Measurements from ENCODE around the gene IDI1.
"Not testable (repeated sequence)": the region's sequence is repeated elsewhere in the genome, so short reads cannot be mapped to it uniquely, and the experiment has no call there.

The IDI1 gene

DNA sequence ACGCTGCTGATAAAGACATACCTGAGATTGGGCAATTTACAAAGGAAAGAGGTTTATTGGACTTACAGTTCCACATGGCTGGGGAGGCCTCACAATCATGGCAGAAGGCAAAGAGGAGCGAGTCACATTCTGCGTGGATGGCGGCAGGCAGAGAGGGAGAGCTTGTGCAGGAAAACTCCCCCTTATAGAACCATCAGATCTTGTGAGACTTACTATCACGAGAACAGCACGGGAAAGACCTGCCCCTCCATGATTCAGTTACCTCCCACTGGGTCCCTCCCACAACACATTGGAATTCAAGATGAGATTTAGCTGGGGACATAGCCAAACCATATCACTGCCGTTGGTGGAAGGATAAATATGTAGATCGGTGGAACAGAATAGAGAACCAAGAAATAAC, 17.8 kb upstream of the IDI1 start:
- H3K27ac ChIP-seq, H3K4me3 ChIP-seq: not testable (repeated sequence)

DNA sequence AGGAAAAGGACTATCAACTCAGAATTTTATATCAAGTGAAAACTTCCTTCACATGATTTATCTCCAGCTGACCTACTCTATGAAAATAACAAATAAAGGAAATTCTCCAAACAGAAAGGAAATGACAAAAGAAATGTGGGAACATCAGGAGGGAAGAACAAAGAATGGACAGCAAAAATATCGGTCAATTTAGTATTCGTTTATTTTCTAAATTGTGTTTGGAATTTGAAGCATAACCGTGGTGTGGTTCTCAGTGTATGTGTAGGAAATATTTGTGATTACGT, 16.0 kb upstream of the IDI1 start:
- Histone ChIP-seq H3K27ac (peak overlapping the region in 2 of 21 experiments; percentile 7 to 34), H3K4me3 (no peak overlapping the region)

DNA sequence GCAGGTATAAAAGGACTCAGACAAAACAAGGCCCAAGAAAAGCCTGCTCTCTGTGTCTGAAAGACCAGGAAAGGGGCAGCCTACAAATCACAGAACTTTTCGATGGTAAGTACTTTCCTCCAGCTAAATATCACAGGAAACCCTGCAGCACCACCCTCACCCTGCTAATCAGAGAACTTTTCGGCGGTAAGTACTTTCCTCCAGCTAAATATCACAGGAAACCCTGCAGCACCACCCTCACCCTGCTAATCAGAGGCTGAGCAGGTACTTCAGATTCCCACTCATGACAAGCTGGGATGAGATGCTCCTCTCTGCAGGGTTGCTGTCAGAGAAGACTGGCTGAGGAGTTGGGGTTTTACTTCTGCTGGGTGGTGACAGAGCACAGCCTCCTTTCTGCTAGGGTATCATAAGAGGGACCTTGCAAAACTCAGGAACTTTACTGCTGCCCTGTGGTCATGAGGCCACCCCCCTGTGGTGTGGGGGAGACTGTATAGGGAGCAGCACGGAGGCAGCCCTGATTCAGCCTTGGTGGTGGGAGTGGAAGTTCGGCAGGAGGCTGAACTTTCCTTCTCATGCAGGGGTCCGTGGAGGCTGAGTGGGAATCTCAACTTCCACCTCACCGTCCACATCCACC, 14.4 kb upstream of the IDI1 start:
- H3K27ac ChIP-seq, result peak overlapping the region in 11 of 21 experiments; percentile 5 to 86 (median 64)
- no peak overlapping the region for H3K4me3 ChIP-seq

DNA sequence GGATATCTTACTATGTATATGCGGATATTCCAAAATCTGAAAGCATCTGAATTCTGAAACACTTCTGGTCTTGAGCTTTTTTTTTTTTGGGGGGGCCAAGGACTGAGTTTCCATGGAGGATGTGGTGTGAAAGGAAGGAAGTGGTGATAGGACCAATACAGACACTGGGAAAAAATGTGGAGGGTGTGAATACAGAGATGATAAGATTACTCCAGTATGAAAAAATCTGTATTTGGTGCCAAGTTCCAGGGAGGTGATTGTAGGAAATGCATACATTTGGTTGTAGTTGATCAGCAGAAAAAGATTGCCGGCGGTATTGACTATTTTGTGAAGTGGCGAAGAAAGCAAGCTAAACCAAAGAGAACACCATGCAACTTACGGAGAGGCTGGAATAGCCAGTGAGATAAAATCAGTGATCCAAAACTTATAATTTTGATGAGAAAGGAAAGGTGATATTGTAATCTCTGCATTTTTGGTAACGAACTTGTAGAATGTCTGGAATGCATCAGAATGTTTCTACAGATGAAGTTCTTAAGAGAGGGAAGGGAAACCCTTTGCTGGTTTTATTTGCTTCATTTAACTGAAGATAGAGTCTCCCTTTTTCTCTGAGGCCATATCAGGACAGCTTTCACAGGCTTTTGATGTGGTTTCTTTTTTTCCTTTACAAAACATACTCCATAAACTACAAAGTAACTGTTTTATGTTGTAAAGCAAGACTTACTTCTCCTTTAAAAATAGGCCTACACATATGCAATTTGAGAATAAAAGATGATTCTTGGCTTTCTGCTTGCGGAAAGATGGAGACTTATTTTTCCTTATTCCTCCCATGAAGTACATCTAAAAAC, 13.2 kb upstream of the IDI1 start:
- peak overlapping the region in 12 of 21 experiments; percentile 9 to 86 (median 32) for H3K27ac ChIP-seq
- no peak overlapping the region for H3K4me3 ChIP-seq

DNA sequence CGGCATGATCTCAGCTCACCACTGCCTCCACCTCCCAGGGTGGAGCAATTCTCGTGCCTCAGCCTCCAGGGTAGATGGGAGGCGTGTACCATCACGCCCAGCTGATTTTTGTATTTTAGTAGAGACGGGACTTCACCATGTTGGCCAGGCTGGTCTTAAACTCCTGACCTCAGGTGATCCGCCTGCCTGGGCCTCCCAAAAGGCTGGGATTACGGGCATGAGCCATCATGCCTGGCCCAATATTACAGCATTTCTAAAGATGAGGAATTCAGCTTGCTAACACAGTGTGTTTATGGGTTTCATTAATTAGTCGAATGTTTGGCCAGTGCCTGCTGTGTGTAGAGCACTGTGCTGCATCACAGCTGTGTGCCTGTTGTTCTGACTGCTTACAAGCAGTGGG, 11.0 kb upstream of the IDI1 start:
- Histone ChIP-seq H3K4me3 (no peak overlapping the region), H3K27ac (peak overlapping the region in 4 of 21 experiments; percentile 3 to 51 (median 28))

DNA sequence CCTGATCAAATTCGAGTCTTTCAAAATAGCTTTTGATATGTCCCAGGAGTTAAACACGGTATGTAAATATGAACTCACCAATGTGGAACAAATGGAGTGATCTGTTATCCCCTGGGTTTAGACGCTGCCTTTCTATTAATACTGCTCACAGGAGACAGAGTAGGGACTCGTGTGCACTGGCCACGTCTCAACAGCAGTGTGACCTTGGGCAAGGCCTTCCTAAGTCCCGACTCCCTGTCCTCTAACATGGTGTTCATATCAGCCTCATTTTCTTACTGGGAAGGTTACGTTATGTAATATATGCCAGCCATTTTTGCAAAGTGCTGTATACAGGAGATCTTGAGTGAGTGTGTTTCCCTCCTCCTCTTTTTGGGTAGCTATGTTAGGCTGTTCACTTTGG, 9.1 kb upstream of the IDI1 start:
- peak overlapping the region in 1 of 7 experiments; percentile 78 for H3K4me3 ChIP-seq
- peak overlapping the region in 2 of 21 experiments; percentile 36 to 99 for H3K27ac ChIP-seq

DNA sequence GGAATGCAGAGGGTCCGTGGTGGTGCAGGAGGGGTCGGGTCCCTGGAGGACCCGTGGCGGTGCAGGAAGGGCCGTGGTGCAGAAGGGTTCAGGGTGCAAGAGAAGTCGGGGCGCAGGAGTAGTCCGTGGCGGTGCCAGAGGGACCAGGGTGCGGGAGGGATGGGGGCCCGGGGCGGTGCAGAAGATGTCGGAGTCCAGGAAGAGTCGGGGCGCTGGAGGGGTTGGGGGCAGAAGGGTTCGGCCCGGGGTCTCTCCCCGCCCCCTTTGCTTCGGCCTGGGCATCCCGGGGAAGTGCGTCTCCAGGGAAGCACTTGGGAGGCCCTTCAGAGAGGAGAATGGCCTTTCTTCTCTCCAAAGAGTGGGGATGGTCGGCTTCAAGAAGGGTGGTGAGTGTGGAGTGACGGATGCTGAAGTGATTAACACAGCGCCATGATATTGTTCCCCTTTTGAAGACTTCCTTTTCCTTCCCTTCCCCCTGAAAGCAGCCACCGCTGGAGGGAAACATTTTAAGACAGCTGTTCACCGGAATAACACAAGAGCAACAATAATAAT, 8.3 kb upstream of the IDI1 start:
- H3K27ac ChIP-seq, result peak overlapping the region; percentile 67 to 100 (median 99)
- peak overlapping the region; percentile 67 to 90 (median 80) for H3K4me3 ChIP-seq

DNA sequence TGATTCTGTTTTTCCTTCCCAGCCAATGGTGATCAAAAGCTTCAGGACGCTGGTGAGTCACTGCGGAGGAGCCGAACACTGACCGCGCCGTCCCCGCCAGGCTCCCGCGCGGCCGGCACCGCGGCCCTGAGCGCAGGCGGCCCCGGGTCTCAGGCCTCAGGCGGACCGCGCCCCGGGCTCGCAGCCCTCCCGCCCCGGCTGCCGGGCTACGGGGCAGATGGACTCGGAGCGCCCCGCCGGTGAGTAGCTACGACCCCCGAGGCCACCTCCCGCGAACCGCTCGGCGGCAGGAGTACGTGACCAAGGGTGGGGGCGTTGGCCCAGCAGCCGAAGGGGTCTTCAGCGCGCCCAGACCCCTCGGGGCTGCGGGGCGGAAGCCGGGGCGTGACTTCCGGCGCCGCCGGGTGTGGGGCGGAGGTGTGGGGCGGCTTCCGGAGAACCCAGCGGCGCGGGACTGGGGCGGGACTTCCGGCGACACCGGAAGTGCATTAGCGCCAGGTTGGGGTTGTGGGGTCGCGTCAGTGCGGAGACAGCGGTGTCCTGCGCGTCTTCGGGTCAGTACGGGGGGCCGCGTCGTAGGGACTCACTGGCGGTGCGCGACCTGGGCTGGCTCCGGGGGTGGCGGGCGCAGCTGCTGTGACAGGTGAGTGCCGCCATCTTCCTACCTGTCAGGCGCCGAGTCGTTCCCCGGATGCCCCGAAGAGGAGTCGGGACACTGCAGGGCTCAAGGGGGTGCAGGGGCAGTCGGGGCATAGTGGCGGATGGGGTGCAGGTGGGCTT, 7.6 kb upstream of the IDI1 start, which contains the start of gene WDR37:
WDR37 (plus strand) TSS at position 60 of the 780 bp plus-strand sequence. CDS start 15,771 bp downstream, outside the sequence.
- Histone ChIP-seq H3K4me3 (peak within 1 kb of the TSS; percentile 67 to 90 (median 80)), H3K27ac (peak within 1 kb of the TSS; percentile 96 to 100 (median 99))

DNA sequence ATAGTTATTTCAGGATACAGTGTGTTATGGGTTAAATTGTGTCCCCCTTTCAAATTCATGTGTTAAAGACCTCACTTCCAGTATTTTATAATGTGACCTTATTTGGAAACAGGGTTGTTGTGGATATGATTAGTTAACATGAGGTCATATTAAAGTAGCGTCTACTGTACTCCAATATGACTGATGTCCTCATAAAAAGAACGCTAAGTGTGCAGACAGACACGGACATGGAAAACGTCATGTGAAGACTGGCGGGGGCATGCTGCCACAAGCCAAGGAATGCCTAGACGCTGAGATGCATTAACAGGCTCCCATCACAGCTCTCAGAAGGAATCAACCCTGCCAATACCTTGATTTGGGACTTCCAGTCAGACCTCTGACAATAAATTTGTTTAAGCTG, 5.8 kb upstream of the IDI1 start:
- no peak overlapping the region for H3K4me3 ChIP-seq
- H3K27ac ChIP-seq, result peak overlapping the region in 6 of 21 experiments; percentile 1 to 100 (median 99)

DNA sequence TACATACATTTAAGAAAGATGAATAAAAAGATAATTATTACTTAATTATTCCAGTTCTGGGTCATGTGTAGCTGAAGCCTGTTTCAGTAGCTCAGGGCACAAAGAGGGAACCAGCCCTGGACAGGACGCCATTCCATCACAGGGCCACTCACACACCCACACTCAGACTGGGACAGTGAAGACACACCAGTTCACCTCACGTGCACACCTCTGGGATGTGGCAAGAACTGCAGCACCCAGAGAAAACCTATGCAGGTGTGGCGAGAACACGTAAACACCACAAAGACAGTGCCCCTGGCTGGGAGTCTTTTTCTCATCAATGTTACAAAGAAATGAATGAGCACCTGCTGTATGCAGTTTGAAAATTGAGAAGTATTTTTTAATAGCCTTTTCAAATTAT, 1.6 kb upstream of the IDI1 start:
- Histone ChIP-seq H3K27ac (peak overlapping the region in 14 of 21 experiments; percentile 91 to 100 (median 98)), H3K4me3 (peak overlapping the region in 3 of 7 experiments; percentile 63 to 83 (median 69))

DNA sequence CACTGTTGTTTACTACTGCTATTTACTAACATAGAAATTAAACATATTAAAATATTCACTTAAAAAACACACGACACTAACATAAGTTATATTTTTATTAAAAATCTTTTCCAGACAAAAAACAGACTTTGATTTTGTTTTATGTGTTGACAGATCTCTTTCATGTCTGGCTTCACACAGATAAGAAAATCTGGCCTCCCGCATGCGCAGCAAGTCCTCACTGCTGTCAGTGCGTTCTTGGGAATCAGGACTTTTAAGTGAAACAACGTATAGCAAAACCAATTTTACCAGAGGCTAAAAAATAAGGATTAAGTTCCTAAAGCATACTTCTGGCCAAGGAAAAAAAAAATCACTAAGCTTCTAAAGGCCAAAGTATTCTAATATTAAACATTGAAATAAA, 1.2 kb upstream of the IDI1 start:
- Histone ChIP-seq H3K27ac (peak overlapping the region in 20 of 21 experiments; percentile 84 to 100 (median 98)), H3K4me3 (peak overlapping the region; percentile 63 to 85 (median 73))

DNA sequence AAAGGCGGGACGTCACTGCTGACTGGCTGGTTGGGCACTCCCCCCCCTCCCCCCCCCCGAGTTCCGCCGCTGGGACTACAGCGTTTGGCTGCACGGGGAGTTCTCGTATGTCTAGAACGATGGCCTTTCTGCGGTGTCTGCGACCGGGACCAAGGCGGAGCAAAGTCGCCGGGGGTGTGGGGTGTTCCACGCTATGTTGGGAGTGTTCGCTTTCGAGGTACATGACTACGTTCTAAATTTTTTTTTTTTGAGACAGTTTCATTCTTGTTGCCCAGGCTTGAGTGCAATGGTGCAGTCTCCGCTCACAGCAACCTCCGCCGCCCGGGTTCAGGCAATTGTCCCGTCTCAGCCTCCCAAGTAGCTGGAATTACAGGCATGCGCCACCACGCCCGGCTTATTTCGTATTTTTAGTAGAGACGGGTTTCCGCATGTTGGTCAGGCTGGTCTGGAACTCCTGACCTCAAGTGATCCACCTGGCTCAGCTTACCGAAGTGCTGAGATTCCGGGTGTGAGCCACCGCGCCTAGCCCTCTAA, 573 bp upstream of the IDI1 start:
- peak overlapping the region; percentile 84 to 100 (median 97) for H3K27ac ChIP-seq

DNA sequence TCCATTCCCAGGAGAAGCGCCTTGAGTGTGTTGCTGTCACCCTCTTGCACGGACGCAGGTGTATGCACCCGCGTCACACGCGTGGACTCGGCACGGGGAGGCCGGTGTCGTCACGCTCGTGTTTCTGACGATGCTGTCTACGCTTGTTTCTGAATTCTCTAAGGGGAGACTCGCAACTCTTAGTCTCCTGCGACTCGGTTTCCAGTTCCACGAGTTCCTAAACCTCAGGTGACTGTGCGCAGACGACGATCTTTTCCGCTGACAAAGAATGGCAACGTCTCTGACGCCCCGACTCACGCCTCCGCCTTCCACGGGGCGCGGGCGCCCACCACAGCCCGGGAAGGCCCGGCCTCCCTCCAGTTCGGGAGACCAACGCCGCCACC, 579 bp downstream of the IDI1 start:
- H3K27ac ChIP-seq, result peak overlapping the region; percentile 84 to 100 (median 97)
- H3K4me3 ChIP-seq, result peak overlapping the region; percentile 63 to 85 (median 73)

More for the DNA sequence above, 573 bp upstream of the IDI1 start:
- peak overlapping the region; percentile 63 to 85 (median 73) for H3K4me3 ChIP-seq

DNA sequence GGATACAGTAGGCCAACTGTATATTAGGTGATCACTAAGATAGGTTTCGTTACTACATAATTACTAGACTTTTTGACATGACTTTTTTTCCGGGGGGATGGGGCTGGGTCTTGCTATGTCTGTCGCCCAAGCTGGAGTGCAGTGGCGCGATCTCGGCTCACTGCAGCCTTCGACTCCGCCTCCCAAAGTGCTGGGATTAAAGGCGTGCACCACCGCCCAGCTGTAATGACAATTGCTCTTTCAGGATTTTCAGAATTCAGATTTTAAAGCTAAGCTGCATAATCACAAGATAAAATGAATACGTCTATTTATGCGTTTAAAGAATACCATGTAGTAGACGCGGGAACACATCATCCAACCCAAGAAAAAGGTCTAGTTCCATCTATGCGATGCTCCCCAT, 982 bp downstream of the IDI1 start:
- H3K27ac ChIP-seq, result peak overlapping the region in 20 of 21 experiments; percentile 91 to 100 (median 98)
- peak overlapping the region; percentile 63 to 85 (median 73) for H3K4me3 ChIP-seq

DNA sequence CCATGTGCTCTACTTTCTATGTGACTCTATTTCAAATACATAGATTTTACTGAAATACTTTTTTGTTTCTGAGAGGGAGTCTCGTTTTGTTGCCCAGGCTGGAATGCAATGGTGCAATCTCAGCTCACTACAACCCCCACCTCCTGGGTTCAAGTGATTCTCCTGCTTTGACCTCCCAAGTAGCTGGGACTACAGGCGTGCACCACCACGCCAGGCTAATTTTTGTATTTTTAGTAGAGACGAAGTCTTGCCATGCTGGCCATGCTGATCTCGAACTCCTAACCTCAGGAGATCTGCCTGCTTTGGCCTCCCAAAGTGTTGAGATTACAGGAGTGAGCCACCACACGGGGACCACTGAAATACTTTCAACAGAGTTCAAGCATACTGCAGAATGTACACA, 3.5 kb downstream of the IDI1 start:
- Histone ChIP-seq H3K27ac (peak overlapping the region in 3 of 21 experiments; percentile 6 to 79 (median 61)), H3K4me3 (no peak overlapping the region)

DNA sequence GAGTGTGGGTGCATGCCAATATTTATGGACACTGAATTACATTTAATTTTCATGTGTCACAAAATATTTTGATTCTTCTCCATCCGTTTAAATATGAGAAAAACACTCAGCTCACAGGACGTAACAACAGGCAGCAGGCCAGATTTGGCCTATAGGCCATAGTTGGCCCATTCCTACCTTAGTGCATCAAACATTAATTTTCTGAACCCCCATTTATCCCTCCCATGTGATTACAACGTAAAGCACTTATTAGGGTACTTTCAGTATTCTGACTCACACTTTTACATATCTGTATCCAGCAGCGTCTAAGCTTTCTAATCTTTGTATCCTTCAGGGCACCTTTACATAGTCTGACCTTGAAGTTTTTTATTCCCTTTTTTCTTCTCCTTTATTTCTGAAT, 4.0 kb downstream of the IDI1 start:
- peak overlapping the region in 13 of 21 experiments; percentile 6 to 79 (median 66) for H3K27ac ChIP-seq
- H3K4me3 ChIP-seq, result no peak overlapping the region

DNA sequence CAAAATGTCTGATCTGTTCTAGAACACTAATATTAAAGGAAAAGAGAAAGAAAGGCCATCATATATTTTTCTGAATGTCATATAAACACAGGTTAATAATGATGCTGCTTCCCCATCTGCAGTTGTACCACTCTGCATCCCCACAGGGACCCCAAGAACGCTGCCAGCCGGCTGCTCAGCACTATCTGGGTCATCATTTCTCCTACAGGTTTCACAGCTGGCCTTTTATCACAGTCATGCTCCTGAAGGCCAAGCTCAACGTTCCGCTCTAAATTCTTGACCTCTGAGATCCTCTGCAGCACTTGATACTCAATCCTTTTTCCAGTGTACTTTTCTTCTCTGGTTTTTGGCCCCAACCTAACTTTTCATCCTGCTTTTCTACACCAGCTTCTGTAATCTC, 4.8 kb downstream of the IDI1 start:
- Histone ChIP-seq H3K4me3 (no peak overlapping the region), H3K27ac (peak overlapping the region in 19 of 21 experiments; percentile 17 to 79 (median 64))

DNA sequence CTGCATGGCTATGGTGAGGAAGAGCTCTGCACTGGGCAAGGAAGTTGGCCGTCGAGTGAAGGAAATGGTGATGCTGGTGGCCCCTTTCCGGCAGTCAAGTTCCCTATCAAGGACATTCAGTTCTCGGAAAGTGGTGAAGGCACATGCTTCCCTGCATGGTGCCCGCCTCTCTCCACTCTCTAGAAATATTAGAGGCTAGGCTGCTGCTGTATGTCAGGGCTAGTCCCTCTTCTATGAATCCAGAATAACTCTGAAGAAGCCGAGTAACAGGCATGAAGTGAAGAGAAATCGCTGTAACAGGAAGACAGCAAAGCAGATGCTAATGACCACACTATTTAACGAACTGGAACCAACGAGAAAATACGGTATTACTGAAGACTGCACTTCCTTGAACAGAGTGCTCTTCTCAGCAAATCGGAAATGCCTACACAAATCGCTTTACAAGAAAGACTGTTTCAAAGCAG, 5.4 kb downstream of the IDI1 start:
- peak overlapping the region in 19 of 21 experiments; percentile 17 to 79 (median 64) for H3K27ac ChIP-seq
- peak overlapping the region in 2 of 7 experiments; percentile 2 to 3 for H3K4me3 ChIP-seq

DNA sequence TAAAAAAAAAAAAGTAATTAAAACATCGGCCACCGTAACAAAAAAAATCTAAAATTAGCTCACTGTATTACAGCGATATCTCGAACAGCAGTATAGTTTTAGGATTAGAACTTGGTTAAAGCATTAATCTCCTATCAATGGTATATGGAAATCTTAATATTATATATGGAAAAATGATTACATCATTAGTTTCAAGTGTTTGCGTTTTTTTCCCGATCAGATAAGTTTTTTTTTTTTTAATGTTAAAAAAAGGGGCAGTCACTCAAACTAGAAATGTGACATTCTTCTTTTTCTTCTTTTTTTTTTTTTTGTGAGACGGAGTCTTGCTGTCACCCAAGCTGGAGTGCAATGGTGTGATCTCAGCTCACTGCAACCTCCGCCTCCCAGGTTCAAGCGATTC, 7.4 kb downstream of the IDI1 start:
- no peak overlapping the region for H3K4me3 ChIP-seq
- H3K27ac ChIP-seq, result no peak overlapping the region

All from skin epidermis (tissue), 12 donors.